ENCODE measurements around the gene KRT6B.

DNA sequence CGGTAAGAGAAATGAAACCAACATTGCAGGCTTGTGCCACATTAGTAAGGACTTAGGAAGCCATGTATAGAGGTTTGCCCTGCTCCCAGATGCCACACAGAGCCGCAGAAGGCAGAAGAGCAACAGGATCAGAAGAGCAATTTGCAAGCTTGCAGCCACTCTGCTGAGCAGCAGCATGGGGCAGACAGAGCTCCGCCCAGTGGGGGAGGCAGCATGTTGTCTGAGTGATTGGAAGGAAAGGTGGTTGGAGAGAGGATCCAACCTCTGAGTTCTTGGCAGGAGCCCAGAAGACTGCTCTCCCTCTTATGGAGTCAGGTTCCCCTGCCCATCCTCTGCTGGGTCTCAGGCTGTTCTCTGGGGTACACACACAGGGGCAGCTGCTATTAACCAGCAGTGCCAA, 43.4 kb upstream of the KRT6B start:
- TF ChIP-seq, protein P1, sequence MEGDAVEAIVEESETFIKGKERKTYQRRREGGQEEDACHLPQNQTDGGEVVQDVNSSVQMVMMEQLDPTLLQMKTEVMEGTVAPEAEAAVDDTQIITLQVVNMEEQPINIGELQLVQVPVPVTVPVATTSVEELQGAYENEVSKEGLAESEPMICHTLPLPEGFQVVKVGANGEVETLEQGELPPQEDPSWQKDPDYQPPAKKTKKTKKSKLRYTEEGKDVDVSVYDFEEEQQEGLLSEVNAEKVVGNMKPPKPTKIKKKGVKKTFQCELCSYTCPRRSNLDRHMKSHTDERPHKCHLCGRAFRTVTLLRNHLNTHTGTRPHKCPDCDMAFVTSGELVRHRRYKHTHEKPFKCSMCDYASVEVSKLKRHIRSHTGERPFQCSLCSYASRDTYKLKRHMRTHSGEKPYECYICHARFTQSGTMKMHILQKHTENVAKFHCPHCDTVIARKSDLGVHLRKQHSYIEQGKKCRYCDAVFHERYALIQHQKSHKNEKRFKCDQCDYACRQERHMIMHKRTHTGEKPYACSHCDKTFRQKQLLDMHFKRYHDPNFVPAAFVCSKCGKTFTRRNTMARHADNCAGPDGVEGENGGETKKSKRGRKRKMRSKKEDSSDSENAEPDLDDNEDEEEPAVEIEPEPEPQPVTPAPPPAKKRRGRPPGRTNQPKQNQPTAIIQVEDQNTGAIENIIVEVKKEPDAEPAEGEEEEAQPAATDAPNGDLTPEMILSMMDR (IDR thresholded peaks at IDR 0.05; ENCODE audit: extremely low read depth in 1 of 2, insufficient read depth in 1 of 2, low read depth in 1 of 2, low read length in 2 of 2), result no peak
- TF ChIP-seq POLR2A (IDR thresholded peaks at IDR 0.05; ENCODE audit: low read depth, low read length) (no peak), EZH2 (IDR thresholded peaks at IDR 0.05; ENCODE audit: borderline replicate concordance, low read depth, low read length, severe bottlenecking) (no peak)
- TF ChIP-seq, protein P2, sequence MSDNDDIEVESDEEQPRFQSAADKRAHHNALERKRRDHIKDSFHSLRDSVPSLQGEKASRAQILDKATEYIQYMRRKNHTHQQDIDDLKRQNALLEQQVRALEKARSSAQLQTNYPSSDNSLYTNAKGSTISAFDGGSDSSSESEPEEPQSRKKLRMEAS (IDR thresholded peaks at IDR 0.05; ENCODE audit: insufficient read depth, insufficient read length), result no peak
